ENCODE results near the gene KIAA1191. TPM values are rescaled to one million over a fixed set of nuclear protein-coding genes. Genes with fewer than 3 reads are reported as not detected.

The KIAA1191 gene
- total RNA-seq, 1 experiment from 2014 or later: 99.0 TPM

DNA sequence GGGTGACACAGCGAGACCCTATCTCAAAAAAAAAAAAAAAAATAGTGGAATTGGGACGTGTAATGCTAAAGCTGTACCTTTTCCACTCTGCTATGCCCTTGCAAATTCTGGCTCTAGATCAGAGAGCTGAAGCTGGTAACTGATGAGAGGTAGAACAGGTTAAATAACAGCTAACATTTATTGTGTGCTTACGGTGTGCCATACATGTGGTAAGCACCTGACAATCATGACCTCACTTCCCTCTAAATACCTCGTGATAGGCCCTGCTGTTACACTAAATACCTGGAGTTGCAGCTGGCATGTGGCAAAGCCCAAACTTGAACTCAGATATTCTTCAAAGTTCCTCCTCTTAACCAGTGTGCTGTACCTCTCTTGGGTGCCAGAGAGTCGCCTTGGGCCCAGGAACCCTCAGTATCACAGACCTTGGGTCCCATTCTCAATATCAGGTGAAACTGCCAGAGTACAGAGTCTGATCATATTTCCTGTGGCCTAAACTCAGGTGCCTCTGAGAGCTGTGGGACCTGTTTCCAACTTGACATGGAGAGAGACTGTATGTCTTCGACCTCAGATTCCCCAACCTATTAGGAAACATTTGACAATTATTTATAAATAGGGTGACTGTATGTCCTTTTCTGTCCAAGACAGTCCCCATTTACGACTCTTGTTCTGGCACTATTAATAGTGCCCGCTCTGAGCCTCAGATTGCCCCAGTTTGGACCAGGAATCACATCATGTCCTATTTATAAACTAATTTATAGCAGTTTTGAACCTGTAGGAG, 8.6 kb upstream of the KIAA1191 start:
- ChIA-PET RAD21 (ENCODE audit: low non-redundant PET in 1 of 2, low total read pairs in 2 of 2, uncharacterized antibody in 2 of 2, unreplicated experiment in 2 of 2) (no interaction called here), CTCF (interaction anchor here (0.7 kb wide), 1 partner anchor 11 kb away, joined by 3 read pairs; no protein-coding TSS in a partner anchor), POLR2A (interaction anchor here (1.2 kb wide), 1 partner anchor 8 kb away, joined by 3 read pairs; the partner anchor contains the start of gene KIAA1191)
- Histone ChIP-seq H3K79me2 (ENCODE audit: insufficient read depth, low read length) (no peaks in the 10 kb centered on the region), H3K9me3 (ENCODE audit: control insufficient read depth in 1 of 2, insufficient read depth in 1 of 2, low read depth in 1 of 2, low read length in 2 of 2) (no peaks in the 10 kb centered on the region), H3K4me2 (ENCODE audit: low read length) (no peak overlapping the region), H3K27ac (ENCODE audit: low read depth, low read length) (no peak overlapping the region), H2AFZ (ENCODE audit: low read depth, low read length, poor library complexity, severe bottlenecking) (no peak overlapping the region), H4K20me1 (ENCODE audit: insufficient read depth) (no peaks in the 10 kb centered on the region), H3K9me2 (ENCODE audit: insufficient read depth) (no peaks in the 10 kb centered on the region), H3K4me3 (replicated peaks in 1 of 2; ENCODE audit: low read depth in 1 of 2, low read length in 2 of 2) (no peak overlapping the region), H3K4me1 (ENCODE audit: control insufficient read depth in 1 of 2, insufficient read depth in 2 of 2, low read length in 2 of 2) (peaks cover 12 to 21% of the 10 kb centered on the region in 2 experiments), H3K27me3 (ENCODE audit: insufficient read depth, low read length) (no peaks in the 10 kb centered on the region), H3K9ac (ENCODE audit: low read length) (no peak overlapping the region), H3K36me3 (ENCODE audit: control insufficient read depth in 1 of 2, insufficient read depth in 2 of 2, low read length in 2 of 2) (no peaks in the 10 kb centered on the region)
- no peak for DNase-seq (ENCODE audit: low read depth, low spot score)
- no peak for ATAC-seq
- no peak for TF ChIP-seq RAD21 (IDR thresholded peaks at IDR 0.05; ENCODE audit: low read depth)
- TF ChIP-seq EZH2phosphoT487 (IDR thresholded peaks at IDR 0.05; ENCODE audit: borderline replicate concordance): no peak
- TF ChIP-seq, protein P1, sequence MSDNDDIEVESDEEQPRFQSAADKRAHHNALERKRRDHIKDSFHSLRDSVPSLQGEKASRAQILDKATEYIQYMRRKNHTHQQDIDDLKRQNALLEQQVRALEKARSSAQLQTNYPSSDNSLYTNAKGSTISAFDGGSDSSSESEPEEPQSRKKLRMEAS (IDR thresholded peaks at IDR 0.05): no peak
- TF ChIP-seq CEBPB (IDR thresholded peaks at IDR 0.05; ENCODE audit: low read depth): no peak
- intact Hi-C loops (cut with micrococcal nuclease): no loop called here
- no TSS peak for BruUV-seq (replicated peaks)

DNA sequence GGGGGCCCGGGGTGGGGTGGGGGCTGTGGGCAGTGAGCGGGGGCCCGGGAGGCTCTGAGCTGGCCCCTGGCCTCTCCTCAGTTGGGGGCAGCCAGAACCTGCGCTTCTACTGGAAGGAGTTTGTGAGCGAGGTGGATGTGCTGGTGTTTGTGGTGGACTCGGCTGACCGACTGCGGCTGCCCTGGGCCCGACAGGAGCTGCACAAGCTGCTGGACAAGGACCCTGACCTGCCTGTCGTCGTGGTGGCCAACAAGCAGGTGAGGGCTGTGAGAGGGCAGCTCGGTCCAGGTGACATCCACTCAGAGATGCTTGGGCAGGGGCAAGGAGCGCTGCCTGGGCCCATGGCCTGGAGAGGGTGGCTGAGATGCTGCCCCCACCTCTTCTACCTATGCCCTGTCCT, 7.2 kb upstream of the KIAA1191 start:
- no peak overlapping the region for H3K9ac ChIP-seq (ENCODE audit: low read length)
- no peak for TF ChIP-seq EGR1 (IDR thresholded peaks at IDR 0.05; ENCODE audit: low read depth)
- no peak for TF ChIP-seq TCF7L2 (IDR thresholded peaks at IDR 0.05; ENCODE audit: borderline replicate concordance, extremely low read depth, insufficient read depth, insufficient read length)
- TF ChIP-seq FOSL1 (IDR thresholded peaks at IDR 0.05; ENCODE audit: low read depth): no peak
- TF ChIP-seq, protein P1 (IDR thresholded peaks at IDR 0.05): no peak
- TF ChIP-seq SP1 (IDR thresholded peaks at IDR 0.05; ENCODE audit: low read depth): no peak
- TF ChIP-seq ELF1 (IDR thresholded peaks at IDR 0.05; ENCODE audit: borderline replicate concordance, low read depth): no peak
- no peak for TF ChIP-seq SIN3A (IDR thresholded peaks at IDR 0.05; ENCODE audit: low read depth)
- no peak for TF ChIP-seq CBX3 (IDR thresholded peaks at IDR 0.05; ENCODE audit: low read depth)
- H3K9me2 ChIP-seq (ENCODE audit: insufficient read depth): no peaks in the 10 kb centered on the region
- RAD21 ChIA-PET (ENCODE audit: low non-redundant PET in 1 of 2, low total read pairs in 2 of 2, uncharacterized antibody in 2 of 2, unreplicated experiment in 2 of 2): no interaction called here
- no peak overlapping the region for H3K27ac ChIP-seq (ENCODE audit: low read depth, low read length)
- ATAC-seq: no peak
- no peaks in the 10 kb centered on the region for H3K79me2 ChIP-seq (ENCODE audit: insufficient read depth, low read length)
- no peaks in the 10 kb centered on the region for H3K36me3 ChIP-seq (ENCODE audit: control insufficient read depth in 1 of 2, insufficient read depth in 2 of 2, low read length in 2 of 2)
- no peak overlapping the region for H2AFZ ChIP-seq (ENCODE audit: low read depth, low read length, poor library complexity, severe bottlenecking)
- H3K4me2 ChIP-seq (ENCODE audit: low read length): peak overlapping the region; percentile 46; the same call in 1 of the 2 replicates
- POLR2A ChIA-PET: interaction anchor here (0.6 to 0.9 kb wide), 3 partner anchors 79 to 471 kb away, joined by 3 to 6 read pairs (median 3); no protein-coding TSS in a partner anchor
- DNase-seq (ENCODE audit: low read depth, low spot score): no peak
- intact Hi-C loops (cut with micrococcal nuclease): no loop called here
- H3K4me3 ChIP-seq (replicated peaks in 1 of 2; ENCODE audit: low read depth in 1 of 2, low read length in 2 of 2): no peak overlapping the region
- no TSS peak for BruUV-seq (replicated peaks)
- no peaks in the 10 kb centered on the region for H3K27me3 ChIP-seq (ENCODE audit: insufficient read depth, low read length)
- peaks cover 12 to 21% of the 10 kb centered on the region in 2 experiments for H3K4me1 ChIP-seq (ENCODE audit: control insufficient read depth in 1 of 2, insufficient read depth in 2 of 2, low read length in 2 of 2)
- H4K20me1 ChIP-seq (ENCODE audit: insufficient read depth): no peaks in the 10 kb centered on the region
- CTCF ChIA-PET: no interaction called here
- H3K9me3 ChIP-seq (ENCODE audit: control insufficient read depth in 1 of 2, insufficient read depth in 1 of 2, low read depth in 1 of 2, low read length in 2 of 2): no peaks in the 10 kb centered on the region
